K562 (cell line): ENCODE results near the gene EXOC4. TPM values are rescaled to one million over a fixed set of nuclear protein-coding genes. Genes with fewer than 3 reads are reported as not detected.

Experiments used
- EGR1 ChIP-seq: fragments of 450-650 bp; conservative IDR thresholded peaks from 2 replicates; pipeline ENCODE4 v1.6.1; 2017; ENCODE audit warnings: mild to moderate bottlenecking
- ETV6 ChIP-seq, 3 experiments: fragments of 150-350 bp in 1 of 3; sonication (generic) in 1 of 3; formaldehyde crosslinking in 1 of 3; IDR thresholded peaks; 2 replicates each; pipeline versions ENCODE4 v1.6.1 to v1.8.0; 2014 to 2022; ENCODE audit warnings: borderline replicate concordance in 2 of 3, low read depth in 2 of 3, antibody characterized with exemption in 1 of 3, low read length in 1 of 3, mild to moderate bottlenecking in 1 of 3, missing genetic modification reagents in 1 of 3
- HDAC3 ChIP-seq: fragments of 450-650 bp; IDR thresholded peaks from 2 replicates; pipeline ENCODE4 v1.6.1; 2018; ENCODE audit warnings: borderline replicate concordance, mild to moderate bottlenecking, moderate library complexity; ENCODE audit not compliant: partially characterized antibody
- MTA1 ChIP-seq: fragments of 450-650 bp; IDR thresholded peaks from 2 replicates; pipeline ENCODE4 v1.6.1; 2017; ENCODE audit warnings: borderline replicate concordance
- MTA2 ChIP-seq: fragments of 450-650 bp; IDR thresholded peaks from 2 replicates; pipeline ENCODE4 v1.6.1; 2016; ENCODE audit warnings: low read depth
- MTA3 ChIP-seq: fragments of 450-650 bp; formaldehyde crosslinking; IDR thresholded peaks from 2 replicates; pipeline ENCODE4 v1.6.1; 2017; ENCODE audit warnings: mild to moderate bottlenecking, borderline replicate concordance
- NR2C1 ChIP-seq, 2 experiments: fragments of 450-650 bp; IDR thresholded peaks; 2 replicates each; pipeline ENCODE4 v1.6.1; 2017; ENCODE audit warnings: mild to moderate bottlenecking in 2 of 2, antibody characterized with exemption in 1 of 2, inconsistent platforms in 1 of 2, missing compliant biosample characterization in 1 of 2, missing genetic modification characterization in 1 of 2
- PHTF2 ChIP-seq: fragments of 250-450 bp; sonication (Bioruptor Pico); IDR thresholded peaks from 2 replicates; pipeline ENCODE4 v1.5.0; 2021; ENCODE audit warnings: mild to moderate bottlenecking
- PURB ChIP-seq: sonication (generic); formaldehyde crosslinking; IDR thresholded peaks from 2 replicates; pipeline ENCODE4 v1.9.0; 2021; ENCODE audit warnings: low read depth, mild to moderate bottlenecking, missing genetic modification reagents
- RCOR1 ChIP-seq, 2 experiments: IDR thresholded peaks; 2 replicates each; pipeline ENCODE4 v1.6.1; 2012; ENCODE audit warnings: low read depth in 2 of 2, low read length in 2 of 2, borderline replicate concordance in 1 of 2, improper control_type of control experiment in 1 of 2
- RREB1 ChIP-seq: fragments of 250-450 bp; sonication (Bioruptor Pico); IDR thresholded peaks from 2 replicates; pipeline ENCODE4 v1.4.0; 2020
- SAFB2 ChIP-seq: fragments of 200-400 bp; formaldehyde crosslinking; IDR thresholded peaks from 2 replicates; pipeline ENCODE4 v1.6.1; 2018; ENCODE audit warnings: borderline replicate concordance, low read length, low read depth, moderate library complexity; ENCODE audit not compliant: severe bottlenecking
- THRAP3 ChIP-seq: fragments of 450-650 bp; IDR thresholded peaks from 2 replicates; pipeline ENCODE4 v1.6.1; 2016; ENCODE audit warnings: mild to moderate bottlenecking, inconsistent platforms, borderline replicate concordance
- UBTF ChIP-seq, 2 experiments: IDR thresholded peaks; 2 replicates each; pipeline ENCODE4 v1.6.1; 2012; ENCODE audit warnings: improper control_type of control experiment in 2 of 2, low read depth in 2 of 2, low read length in 2 of 2, borderline replicate concordance in 1 of 2
- ZNF140 ChIP-seq: fragments of 250-450 bp; sonication (Bioruptor Pico); IDR thresholded peaks from 2 replicates; pipeline ENCODE4 v1.8.0; 2021; ENCODE audit warnings: moderate library complexity, mild to moderate bottlenecking, inconsistent platforms
- ZNF217 ChIP-seq: sonication (generic); formaldehyde crosslinking; IDR thresholded peaks from 2 replicates; pipeline ENCODE4 v1.8.0; 2022; ENCODE audit warnings: mild to moderate bottlenecking, missing genetic modification reagents
- polyA plus RNA-seq, 8 experiments: library from polyadenylated mRNA; depleted of rRNA in 4 of 8; stranded (reverse) in 5 of 8; unstranded in 3 of 8; fragments of >200 nt; fragmentation: Nextera tagmentation in 2 of 8; fragmentation: Illumina TruSeq in 1 of 8; extraction: Ambion mirVana in 2 of 8; extraction: Trizol in 1 of 8; gene quantifications; 2 replicates each; pipeline versions ENCODE4 v1.2.1 to v1.2.3, GENCODE V29; 2011 to 2014; ENCODE audit warnings: inconsistent platforms in 1 of 8, missing spikeins in 1 of 8
- total RNA-seq, 7 experiments: library from RNA; depleted of rRNA in 6 of 7; stranded (reverse); fragments of >200 nt in 6 of 7; fragmentation: Illumina TruSeq in 2 of 7; extraction: Trizol in 2 of 7; gene quantifications; 2 replicates each; pipeline versions ENCODE4 v1.2.1 to v1.2.3, GENCODE V29; 2011 to 2021; ENCODE audit warnings: low replicate concordance in 1 of 7

Gene EXOC4
- total and polyA plus RNA-seq, 9 of the 15 experiments (the other 6 are each of a cell fraction or from before 2014, with no cell fraction given): 18.5 to 73.1 (median 46.6) TPM

- TF ChIP-seq MTA3: no peak; the same call in 1 of the 2 replicates
- no peak for TF ChIP-seq THRAP3
- TF ChIP-seq HDAC3: no peak
- TF ChIP-seq NR2C1 (IDR thresholded peaks at IDR 0.05): peak; percentile 99
- TF ChIP-seq NR2C1 (tag; IDR thresholded peaks at IDR 0.05): peak; percentile 99
- 0 out of 2 replicates have a peak, but pooled peaks have one; percentile 10 for TF ChIP-seq RREB1
- TF ChIP-seq ZNF140 (CRISPR knock-in tag): no peak
- TF ChIP-seq ETV6 (IDR thresholded peaks at IDR 0.05; ENCODE audit: borderline replicate concordance in 1 of 2, low read depth in 2 of 2, low read length in 1 of 2): 0 out of 4 replicates have a peak, but pooled peaks of 1 of the 2 experiments have one; percentile 31
- TF ChIP-seq ETV6 (CRISPR knock-in tag; IDR thresholded peaks at IDR 0.05; ENCODE audit: borderline replicate concordance): no peak
- no peak for TF ChIP-seq MTA1
- TF ChIP-seq PHTF2 (CRISPR knock-in tag): no peak
- TF ChIP-seq PURB (CRISPR knock-in tag): no peak
- TF ChIP-seq EGR1: 0 out of 2 replicates have a peak, but pooled peaks have one; percentile 6
- TF ChIP-seq UBTF (IDR thresholded peaks at IDR 0.05; ENCODE audit: borderline replicate concordance in 1 of 2, low read depth in 2 of 2, low read length in 2 of 2): no peak
- TF ChIP-seq ZNF217 (CRISPR knock-in tag): no peak
- TF ChIP-seq MTA2: peak; percentile 65
- no peak for TF ChIP-seq SAFB2
- TF ChIP-seq RCOR1 (IDR thresholded peaks at IDR 0.05; ENCODE audit: borderline replicate concordance in 1 of 2, low read depth in 2 of 2, low read length in 2 of 2): 0 out of 4 replicates have a peak, but pooled peaks of 1 of the 2 experiments have one; percentile 13
These were observed at the start of gene EXOC4 (continued) for GRCh38 chr7:133252858-133253518.
